GM18520 (cell line): Measurements from ENCODE around the gene SEPSECS.
"Not testable (repeated sequence)": the region's sequence is repeated elsewhere in the genome, so short reads cannot be mapped to it uniquely, and the experiment has no call there.

Source experiments
- ATAC-seq: cut with Tn5 transposase; IDR thresholded peaks from one replicate; pipeline ENCODE4 v1.9.1; 2021; ENCODE audit not compliant: unreplicated experiment

SEPSECS gene

DNA sequence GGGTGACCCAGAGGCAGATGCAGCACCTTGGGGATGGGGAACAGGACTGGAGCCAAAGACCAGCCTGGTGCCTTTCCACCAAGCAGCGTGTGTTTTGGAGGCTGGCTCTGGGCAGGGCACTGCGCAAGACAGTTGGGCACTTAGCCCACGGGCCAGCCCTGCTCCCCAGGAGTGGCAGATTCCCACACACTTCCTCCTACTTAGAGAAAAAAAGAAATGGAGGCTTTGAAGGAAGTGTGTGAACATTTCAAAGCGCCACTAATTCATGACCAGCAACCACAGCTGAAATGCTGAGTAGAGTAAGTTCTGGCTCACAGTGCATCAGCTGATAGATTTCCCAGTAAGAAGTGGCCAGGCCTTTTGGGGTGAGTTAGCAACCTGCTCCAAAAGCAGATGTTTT, 74.6 kb downstream of the SEPSECS start:
- no peak for ATAC-seq

DNA sequence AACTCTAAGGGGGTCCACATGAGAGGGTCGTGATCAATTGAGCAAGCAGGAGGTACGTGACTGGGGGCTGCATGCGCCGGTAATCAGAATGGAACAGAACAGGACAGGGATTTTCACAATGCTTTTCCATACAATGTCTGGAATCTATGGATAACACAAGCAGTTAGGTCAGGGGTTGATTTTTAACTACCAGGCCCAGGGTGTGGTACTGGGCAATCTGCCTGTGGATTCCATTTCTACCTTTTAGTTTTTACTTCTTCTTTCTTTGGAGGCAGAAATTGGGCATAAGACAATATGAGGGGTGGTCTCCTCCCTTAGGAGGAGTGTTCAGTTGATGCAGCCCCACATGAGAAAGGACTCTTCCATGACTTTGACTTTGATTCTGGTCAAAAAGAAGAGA, 76.8 kb downstream of the SEPSECS start:
- not testable (repeated sequence) for ATAC-seq

DNA sequence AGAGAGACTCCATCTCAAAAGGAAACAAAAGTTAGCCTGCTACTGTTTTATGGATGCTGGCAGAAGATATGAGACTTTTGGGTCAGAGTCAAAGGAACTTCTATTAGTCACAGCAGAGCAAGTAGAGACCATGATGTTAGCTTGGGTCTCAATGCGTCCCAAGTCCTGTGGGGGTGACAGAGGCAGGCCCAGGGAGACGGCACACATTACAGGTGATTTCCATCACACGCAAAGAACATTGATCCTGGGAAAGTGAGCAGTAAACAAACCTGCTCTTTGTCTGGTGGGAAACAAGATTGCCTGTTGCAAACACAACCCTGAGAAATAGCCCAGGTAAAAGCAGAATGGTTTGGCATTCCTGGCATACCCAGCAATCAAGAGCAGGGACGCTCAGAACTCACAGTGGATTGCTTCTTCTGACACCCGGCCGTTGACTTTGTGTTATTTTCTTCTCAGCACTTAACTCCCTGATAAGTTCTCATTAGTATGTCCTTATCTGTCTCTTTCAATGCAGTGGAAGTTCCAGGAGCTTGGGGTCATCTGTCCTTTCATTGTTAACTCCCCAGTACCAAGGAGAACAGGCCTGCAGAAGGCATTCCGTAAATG, 78.3 kb downstream of the SEPSECS start:
- ATAC-seq = no peak

DNA sequence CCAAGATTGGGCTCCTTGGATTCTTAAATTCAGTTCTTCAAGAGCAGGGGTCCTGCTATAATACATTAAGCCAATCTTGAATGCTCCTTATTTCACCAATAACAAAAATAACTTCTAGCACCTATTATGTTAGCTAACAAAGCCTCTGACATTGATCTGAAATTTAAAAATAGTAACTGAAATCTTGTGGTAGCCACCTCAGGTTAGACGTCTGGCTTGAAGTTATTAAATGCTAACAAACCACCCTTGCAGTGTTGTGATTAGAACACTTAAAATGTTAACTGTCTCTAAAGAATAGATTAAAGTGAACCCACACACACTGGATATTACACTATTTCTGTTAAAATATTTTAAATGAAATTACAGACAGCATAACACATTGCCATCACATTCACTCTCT, 79.7 kb downstream of the SEPSECS start:
- ATAC-seq = no peak

DNA sequence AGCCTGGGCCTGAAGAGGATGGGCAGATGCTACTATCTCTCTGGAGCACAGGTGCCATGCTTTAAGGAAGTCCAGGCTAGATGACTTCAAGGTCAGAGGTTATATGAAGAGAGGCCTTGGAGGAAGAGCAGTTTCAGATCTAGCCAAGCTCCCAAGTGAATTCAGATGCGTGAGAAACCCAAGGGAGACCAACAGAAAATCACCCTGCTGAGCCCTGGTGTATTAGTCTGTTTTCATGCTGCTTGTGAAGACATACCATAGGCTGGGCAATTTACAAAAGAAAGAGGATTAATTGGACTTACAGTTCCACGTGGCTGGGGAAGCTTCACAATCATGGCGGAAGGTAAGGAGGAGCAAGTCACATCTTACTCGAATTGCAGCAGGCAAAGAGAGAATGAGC, 81.7 kb downstream of the SEPSECS start:
- ATAC-seq = no peak

DNA sequence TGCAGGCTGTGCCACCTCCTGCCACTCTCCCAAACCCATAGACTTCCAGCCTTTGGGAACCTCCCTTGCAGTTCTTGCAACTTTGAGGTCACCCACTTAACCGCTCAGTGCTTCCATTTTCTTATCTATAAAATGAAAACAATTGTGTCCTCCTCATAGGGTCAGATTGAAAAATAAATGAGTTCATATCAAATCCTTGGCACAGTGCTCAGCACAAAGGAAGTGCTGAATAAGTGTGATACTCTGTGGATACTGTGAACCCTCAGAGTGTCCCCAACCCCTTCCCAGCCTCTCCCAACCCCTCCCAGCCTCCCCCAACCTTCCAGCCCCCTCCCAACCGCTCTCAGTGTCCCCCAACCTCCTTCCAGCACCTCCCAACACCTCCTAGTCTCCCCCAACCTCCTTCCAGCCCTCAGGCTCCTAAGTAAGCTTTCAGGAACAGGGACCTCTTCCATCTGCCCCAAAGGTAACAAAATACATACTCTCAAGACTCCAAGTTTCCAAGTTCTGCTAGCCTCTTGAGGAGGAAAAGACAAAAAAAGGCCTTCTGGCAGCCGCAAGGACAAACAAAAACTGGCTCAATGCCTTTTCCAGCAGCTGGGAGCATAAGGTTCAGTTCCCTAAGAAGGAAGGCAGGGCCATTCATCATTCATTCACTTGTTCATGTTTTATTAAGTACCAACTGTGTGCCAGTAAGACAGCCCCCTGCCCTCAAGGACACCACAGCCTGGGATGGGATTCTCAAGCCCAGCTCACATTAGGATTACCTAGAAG, 83.4 kb downstream of the SEPSECS start:
- no peak for ATAC-seq

DNA sequence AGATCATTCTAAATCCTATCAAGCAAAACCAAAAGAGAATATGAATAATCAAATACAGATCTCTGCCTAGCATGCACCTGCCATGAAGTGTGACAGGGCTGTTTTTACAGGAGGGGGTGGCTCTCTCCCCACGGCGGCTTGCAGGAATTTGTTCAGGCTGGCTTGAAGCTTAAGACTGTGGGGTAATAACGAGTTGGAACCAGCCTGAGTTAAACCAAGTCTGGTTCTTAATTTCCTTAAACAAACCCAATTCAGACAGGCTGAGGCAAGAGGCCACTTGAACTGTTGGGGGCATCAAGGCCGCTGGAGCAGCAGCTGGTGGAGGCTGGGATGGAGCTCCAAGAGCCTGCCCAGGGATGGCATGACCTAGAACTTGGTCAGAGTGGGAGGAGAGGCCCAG, 84.4 kb downstream of the SEPSECS start:
- no peak for ATAC-seq

DNA sequence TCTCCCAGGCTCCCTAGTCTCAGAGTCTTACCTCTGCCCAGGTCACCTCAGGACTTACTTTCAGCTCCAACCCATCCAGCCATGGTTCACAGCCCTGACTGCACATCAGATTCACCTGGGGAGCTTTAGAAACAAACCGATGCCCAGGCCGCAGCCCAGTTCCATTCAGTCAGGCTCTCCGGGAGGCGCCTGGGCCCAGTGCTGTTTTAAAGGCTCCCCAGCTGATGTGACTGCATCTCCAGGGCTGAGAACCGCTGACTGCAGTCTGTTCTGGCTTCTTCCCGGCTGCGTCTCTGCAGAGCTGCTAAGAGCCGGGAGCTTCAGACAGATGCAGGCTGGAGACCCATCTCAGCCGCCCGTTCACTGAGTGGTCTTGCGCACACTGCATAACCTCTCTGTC, 85.1 kb downstream of the SEPSECS start:
- no peak for ATAC-seq

DNA sequence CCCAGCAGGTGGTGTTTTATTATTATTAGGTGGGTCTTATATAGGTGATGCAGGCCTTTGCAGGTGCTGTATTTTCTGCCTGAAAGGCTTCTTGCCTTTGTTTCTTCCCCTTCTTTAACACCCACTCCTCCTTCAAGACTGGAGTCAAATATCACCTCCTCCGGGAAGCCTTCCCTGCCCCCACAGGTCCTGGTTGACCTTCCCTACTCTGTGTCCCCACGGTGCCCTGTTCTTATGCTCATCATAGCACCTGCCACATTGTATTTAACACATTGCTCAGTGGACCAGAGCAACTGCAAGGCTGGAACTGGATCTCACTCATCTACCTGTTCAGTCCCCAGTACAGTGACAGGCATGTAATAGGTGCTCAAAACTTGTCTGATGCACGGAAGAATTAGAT, 89.7 kb downstream of the SEPSECS start:
- no peak for ATAC-seq
